Measurements from ENCODE around the gene EDN1. TPM values are rescaled to one million over a fixed set of nuclear protein-coding genes. Genes with fewer than 3 reads are reported as not detected.

The EDN1 gene
- total and polyA plus RNA-seq, 9 of the 15 experiments (the other 6 are each of a cell fraction or from before 2014, with no cell fraction given) = 0.03 to 0.06 TPM; not detected in 7

- no peak overlapping the region for H3K27ac ChIP-seq (ENCODE audit: extremely low read depth, low read depth, low read length)
- no peak overlapping the region for H3K4me3 ChIP-seq
- POLR2A ChIA-PET = no interaction called here
- intact Hi-C loops (cut with micrococcal nuclease) (no loop called here), in situ Hi-C loops (cut with MboI) (no loop called here)
- BruUV-seq (replicated peaks) = no TSS peak
- 0% methylated on average over 3 of the region's 3 CpGs for WGBS (ENCODE audit: insufficient coverage, low coverage, missing lambda C conversion rate)
- no peak for DNase-seq (ENCODE audit: extremely low read depth in 1 of 4, low spot score in 3 of 4)
- H3K9me3 ChIP-seq (replicated peaks; ENCODE audit: control insufficient read depth, insufficient read depth, low read depth, low read length) = no peaks in the 10 kb centered on the region
- H3K36me3 ChIP-seq (ENCODE audit: control insufficient read depth, insufficient read depth, low read length) = no peaks in the 10 kb centered on the region
- ATAC-seq = no peak
- H3K9me1 ChIP-seq (ENCODE audit: control insufficient read depth, insufficient read depth, low read length) = no peaks in the 10 kb centered on the region
- no peak overlapping the region for H2AFZ ChIP-seq (ENCODE audit: low read depth, low read length)
- no peaks in the 10 kb centered on the region for H4K20me1 ChIP-seq (replicated peaks; ENCODE audit: control insufficient read depth, insufficient read depth, low read length)
- H3K4me1 ChIP-seq (replicated peaks in 1 of 2; ENCODE audit: control insufficient read depth in 2 of 2, insufficient read depth in 2 of 2, low read length in 2 of 2) = no peaks in the 10 kb centered on the region
- no peaks in the 10 kb centered on the region; a peak in 2 of 5 replicates for H3K27me3 ChIP-seq (ENCODE audit: control insufficient read depth in 2 of 2, insufficient read depth in 2 of 2, low read length in 2 of 2)
- no peaks in the 10 kb centered on the region for H3K79me2 ChIP-seq (ENCODE audit: control insufficient read depth, insufficient read depth, low read length)
- no peak for FAIRE-seq
- CTCF ChIA-PET (ENCODE audit: low intra/inter-chr PET ratio) = no interaction called here
- no peak overlapping the region for H3K4me2 ChIP-seq (ENCODE audit: insufficient read depth, low read length)
- TF ChIP-seq THAP7 (CRISPR knock-in tag; IDR thresholded peaks at IDR 0.05) (no peak), ATF3 (IDR thresholded peaks at IDR 0.05) (no peak), ATF3 (CRISPR knock-in tag; conservative IDR thresholded peaks at IDR 0.05) (no peak), KDM1A (IDR thresholded peaks at IDR 0.05) (no peak), RHOXF2B (CRISPR knock-in tag; conservative IDR thresholded peaks at IDR 0.05) (no peak), RCOR1 (IDR thresholded peaks at IDR 0.05; ENCODE audit: borderline replicate concordance in 1 of 2, low read depth in 2 of 2, low read length in 2 of 2) (no peak), ZBTB34 (CRISPR knock-in tag; IDR thresholded peaks at IDR 0.05) (no peak), STAT6 (CRISPR knock-in tag; IDR thresholded peaks at IDR 0.05) (no peak), MEF2A (IDR thresholded peaks at IDR 0.05; ENCODE audit: control insufficient read depth, low read depth, low read length) (no peak), RBM14 (IDR thresholded peaks at IDR 0.05; ENCODE audit: borderline replicate concordance, insufficient read depth, low read depth, low read length) (no peak), MIER1 (IDR thresholded peaks at IDR 0.05; ENCODE audit: low read depth) (no peak), SAP30 (IDR thresholded peaks at IDR 0.05; ENCODE audit: borderline replicate concordance, insufficient read depth, low read depth, low read length, poor library complexity, severe bottlenecking) (no peak), GTF2B (IDR thresholded peaks at IDR 0.05; ENCODE audit: extremely low read depth, insufficient read length) (no peak), GTF2F1 (IDR thresholded peaks at IDR 0.05; ENCODE audit: low read depth, low read length) (no peak)
- H3K9ac ChIP-seq (ENCODE audit: insufficient read depth in 1 of 2, low read depth in 2 of 2, low read length in 2 of 2) = no peak overlapping the region
Measured at GRCh38 chr6:12328701-12329100, 38.5 kb downstream of the EDN1 start.
